GF-D8 (cell line): ENCODE measurements around the gene SERINC3.

Source experiments
- DNase-seq: peaks from one replicate; lab custom pipeline; 2025; lab: John Stamatoyannopoulos, UW

Gene SERINC3

DNA sequence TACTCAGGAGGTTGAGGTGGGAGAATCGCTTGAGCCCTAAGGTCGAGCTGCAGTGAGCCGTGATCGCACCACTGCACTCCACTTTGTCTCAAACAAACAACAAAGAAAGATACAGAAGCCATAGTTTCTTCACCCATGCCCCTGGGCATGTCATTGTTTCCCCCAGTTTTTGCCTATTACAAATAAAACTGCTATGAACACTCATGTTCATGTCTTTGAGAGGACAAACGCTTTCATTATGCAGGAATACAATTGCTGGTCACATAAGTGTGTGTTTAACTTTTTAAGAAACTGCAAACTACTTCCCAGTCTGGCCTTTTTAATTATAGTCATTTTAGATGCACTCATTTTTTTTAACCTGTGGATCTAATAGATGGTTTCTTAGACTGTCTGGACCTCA lies 58.4 kb downstream of the SERINC3 start:
- no peak for DNase-seq

DNA sequence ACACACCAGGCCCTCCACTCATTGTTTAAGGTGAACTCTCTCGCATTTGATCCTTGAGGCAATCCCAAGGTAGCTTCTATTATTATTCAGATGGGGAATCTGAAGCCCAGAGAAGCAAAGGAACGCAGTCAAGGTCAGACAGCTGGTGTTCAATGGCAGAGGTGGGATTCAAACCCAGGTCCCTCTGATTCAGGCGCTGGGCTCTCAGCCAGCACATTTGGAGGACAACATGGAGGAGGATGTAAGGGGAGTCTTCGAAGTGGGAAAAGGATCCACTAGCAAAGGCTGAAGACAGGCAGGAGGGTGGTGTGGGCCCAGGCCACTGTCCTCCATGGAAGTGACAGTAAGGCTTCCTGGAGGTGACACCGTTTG lies 60.1 kb downstream of the SERINC3 start:
- DNase-seq: no peak

DNA sequence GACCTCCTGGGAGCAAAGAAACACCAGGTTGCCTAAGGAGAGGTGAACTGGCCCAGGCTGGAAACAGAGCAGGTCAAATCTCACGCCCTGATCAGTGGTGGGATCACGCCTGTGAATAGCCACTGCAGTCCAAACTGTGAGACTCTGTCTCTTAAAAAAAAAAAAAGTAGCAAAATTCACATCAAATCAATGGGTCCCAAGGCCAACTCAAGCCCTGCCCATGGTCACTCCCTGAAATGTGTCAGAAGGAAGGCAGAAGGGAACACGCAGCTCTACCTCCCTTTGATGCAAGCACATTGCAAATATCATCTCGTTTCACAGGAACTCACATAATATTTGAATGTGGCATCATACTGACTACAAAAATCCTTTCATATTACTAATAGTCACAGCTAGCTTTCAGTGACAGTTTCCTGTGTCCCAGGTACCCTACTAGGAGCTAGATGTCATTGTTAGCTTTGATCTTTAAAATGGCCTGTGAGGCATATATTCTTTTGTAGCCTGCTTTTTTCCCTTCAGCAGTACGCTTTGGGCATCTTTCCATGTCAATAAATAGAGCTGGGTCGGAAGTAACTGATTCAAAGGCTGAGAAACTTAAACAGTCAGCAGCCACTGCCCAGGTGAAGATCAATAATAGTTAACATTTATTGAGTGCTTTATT lies 60.6 kb downstream of the SERINC3 start:
- DNase-seq: no peak

DNA sequence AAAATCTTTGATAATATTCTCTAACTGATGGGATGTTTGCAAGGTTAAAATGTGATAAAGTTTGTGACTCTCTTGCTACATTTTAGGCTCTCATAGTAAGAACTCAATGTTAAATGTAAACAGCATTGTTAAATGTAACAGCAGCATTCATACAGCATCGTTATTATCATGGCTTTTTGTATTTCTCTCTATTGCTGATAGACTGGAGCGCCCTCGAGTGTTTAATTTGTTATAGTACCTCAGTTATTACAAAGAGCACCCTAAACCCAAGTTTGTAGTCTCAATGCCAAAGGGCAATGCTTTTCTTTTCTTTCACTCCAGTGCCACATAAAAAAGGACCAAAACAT lies 61.1 kb downstream of the SERINC3 start:
- DNase-seq: no peak

DNA sequence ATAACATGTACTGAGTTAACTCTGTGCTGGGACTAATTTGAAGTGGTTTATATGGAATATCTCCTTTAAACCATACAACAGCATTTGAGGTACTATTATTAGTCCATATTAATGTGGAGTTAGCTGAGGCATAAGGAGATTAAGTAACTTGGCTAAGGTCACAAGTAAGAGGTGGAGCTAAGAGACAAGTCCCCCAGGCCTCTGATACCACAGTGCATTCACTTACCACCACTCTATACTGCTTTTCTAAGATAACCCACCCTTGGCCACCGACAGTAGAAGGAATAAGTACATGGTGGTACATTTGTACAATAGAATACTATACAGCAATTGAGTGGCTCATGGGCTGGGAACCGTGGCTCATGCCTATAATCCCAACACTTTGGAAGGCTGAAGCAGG lies 62.6 kb downstream of the SERINC3 start:
- no peak for DNase-seq

DNA sequence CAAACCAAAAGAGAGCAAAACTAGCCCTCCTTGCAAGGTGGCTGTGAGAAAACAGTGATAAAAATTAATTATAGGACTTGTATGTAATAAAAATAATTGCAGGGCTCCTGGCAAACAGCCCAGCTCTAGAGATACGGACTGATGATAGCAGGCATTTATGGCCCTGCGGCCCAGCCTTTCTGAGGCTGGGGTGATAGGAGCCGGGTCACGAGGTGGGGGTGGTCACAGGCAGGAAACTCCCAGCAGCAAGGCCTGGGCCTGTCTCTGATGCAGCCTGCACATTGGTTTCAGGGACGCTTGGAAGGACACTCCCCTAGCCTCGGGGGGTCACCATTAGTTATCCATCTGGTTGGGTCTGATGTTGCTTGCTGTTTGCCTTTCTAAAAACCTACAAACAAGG lies 64.9 kb downstream of the SERINC3 start:
- DNase-seq: no peak

DNA sequence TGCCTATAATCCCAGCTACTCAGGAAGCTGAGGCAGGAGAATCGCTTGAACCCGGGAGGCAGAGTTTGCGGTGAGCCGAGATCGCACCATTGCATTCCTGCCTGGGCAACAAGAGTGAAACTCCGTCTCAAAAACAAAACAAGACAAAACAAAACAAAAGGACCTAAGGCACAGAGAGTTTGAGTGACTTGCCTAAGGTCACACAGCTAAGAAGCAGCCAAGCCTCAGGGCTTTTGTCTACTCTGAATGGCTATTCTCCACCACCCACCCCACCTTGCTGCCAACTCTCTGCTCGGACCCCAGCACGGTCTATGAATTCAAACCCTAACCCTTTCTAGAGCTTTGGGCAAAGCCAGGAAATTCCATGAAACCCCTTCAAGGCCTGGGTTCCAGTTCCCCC lies 65.3 kb downstream of the SERINC3 start:
- DNase-seq: no peak

DNA sequence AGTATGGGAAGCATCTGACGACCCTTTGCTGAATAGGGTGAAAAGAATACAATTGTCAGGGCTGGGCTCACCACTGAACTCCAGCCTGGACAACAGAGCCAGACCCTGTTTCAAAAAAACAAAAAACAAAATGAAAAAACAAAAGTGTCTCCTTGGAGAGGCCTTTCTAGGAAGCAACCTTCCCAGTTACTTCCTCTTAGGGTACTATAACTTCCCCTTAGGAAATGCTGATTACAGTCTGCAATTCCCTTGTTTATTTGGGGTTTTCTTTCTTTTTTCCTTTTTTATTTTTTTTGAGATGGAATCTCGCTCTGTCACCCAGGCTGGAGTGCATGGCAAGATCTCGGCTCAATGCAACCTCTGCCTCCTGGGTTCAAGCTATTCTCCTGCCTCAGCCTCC lies 66.7 kb downstream of the SERINC3 start:
- no peak for DNase-seq

DNA sequence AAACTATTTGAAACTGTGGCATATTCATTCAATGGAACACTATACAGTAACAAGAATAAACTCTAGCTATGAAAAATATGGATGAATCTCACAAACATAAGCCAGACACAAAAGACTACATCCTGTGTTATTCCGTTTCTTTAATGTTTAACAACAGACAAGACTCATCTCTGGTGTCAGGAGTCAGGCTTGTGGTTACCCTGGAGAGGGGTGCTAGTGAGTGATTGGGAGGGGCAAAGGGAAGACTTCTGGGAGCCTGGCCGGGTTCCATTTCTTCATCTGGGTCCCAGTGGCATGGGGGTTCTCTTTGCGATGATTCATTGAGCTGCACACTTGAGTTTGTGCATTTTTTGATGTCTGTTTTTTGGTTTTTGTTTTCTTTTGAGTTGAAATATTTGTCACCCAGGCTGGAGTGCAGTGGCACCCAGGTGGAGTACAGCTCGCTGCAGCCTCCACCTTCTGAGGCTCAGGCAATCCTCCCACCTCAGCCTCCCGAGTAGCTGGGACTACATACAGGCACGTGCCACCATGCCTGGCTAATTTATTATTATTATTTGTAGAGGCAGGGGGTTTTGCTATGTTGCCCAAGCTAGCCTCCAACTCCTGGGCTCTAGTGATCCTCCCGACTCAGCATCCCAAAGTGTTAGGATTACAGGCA lies 67.4 kb downstream of the SERINC3 start:
- DNase-seq: no peak

DNA sequence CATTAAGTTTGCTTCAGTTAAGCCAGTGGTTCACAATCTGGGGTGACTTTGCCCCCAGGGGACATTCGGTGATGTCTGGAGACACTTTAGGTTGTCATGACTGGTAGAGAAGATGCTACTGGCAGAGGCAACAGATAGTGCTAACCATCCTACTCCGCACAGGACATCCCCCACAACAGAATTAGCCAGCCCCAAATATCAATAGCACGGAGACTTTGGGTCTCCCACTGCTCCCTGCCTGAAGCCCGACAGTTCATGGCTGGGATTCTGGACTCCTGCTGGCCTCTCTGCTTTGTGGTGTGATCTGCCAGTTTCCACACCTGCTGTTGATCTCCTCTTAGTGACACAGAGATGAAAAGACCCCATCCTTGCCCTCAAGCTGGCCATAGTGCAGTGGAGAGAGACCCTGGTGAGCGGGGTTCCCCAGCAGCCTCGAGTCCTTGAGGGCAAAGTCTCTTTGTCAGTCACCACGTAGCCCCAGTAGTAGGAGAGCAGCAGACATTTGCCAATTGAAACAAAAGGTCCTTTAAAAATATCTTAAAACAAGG lies 70.9 kb downstream of the SERINC3 start:
- DNase-seq: no peak

DNA sequence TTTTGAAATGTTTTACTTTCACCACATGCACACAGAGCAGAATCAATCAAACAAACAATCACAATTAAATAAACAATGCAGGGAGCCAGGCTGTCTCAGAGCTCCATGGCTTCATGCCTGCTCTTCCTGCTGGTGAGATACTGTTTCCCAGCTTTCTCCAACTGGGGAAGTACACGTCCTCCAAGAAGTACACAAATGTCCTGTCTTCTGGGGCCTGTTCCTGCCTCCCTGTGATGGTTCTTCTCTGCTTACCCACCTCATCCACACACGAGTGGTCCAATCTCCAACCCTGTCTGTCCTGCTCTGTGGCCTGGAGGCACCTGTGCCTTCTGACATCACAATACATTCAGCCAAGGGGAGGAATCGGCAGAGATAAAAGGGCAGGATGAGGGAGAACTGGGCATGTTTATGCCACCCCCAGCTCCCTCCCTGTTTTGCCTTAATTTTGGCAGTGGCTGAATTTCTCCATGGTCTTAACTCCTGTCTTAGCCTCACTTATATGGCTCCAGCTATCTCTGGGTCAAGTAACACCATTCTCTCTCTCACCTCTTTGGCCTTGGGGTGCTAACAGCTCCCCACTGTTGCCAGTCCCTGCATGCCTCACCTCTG lies 71.5 kb downstream of the SERINC3 start:
- DNase-seq: no peak

DNA sequence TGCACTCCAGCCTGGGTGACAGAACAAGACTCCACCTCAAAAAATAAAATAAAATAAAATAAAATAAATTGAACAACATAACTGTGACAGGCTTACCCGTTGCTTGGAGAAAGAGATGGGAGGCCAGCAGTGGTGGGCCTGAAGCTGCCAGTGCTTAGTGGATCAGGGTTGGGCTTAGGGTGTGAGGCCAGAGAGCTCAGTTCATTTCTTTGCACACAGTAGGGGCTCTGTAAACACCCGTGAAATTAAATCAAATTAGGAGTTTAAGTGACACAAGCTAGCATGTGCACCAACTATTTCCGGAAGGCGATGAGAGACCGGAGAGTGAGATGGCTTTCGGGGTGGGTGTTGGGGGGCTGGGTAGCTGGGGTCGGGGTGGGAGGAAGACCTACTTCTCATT lies 72.0 kb downstream of the SERINC3 start:
- DNase-seq: no peak

DNA sequence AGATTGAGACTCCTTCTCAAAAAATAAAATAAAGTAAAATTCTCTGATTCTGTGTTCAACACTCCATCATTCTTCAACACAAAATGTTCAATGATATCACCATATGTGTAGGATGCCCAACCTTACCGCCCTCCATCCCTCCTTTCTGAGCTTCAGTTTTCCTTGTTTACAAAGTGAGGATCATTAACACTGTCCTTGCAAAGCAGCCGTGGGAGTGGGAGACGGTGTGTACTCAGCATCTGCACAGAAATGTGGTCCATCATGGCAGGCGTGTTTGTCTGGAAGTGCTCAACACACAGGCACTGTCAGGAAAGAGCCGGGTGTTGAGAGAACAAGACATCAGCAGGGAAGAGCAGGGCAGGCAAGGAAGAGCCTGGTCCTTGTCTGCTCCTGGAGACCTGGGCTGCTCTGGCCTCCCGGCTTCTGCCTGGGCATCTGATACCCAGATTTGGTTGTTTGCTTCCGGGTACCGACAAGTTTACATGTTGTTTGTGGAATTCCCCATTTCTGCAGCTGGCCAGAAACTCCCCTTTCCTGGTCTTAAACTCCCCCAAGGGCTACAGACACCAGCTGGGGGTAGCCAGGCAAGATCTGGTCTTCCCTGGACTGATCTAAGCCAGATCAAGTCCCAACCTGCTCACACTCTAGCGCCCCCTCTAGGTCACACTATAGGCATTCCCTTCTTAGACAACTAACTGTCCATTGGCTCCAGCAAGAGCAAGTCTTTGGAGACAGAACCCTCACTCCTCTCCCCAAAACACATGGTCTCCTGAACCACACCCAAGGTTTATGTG lies 72.9 kb downstream of the SERINC3 start:
- no peak for DNase-seq

DNA sequence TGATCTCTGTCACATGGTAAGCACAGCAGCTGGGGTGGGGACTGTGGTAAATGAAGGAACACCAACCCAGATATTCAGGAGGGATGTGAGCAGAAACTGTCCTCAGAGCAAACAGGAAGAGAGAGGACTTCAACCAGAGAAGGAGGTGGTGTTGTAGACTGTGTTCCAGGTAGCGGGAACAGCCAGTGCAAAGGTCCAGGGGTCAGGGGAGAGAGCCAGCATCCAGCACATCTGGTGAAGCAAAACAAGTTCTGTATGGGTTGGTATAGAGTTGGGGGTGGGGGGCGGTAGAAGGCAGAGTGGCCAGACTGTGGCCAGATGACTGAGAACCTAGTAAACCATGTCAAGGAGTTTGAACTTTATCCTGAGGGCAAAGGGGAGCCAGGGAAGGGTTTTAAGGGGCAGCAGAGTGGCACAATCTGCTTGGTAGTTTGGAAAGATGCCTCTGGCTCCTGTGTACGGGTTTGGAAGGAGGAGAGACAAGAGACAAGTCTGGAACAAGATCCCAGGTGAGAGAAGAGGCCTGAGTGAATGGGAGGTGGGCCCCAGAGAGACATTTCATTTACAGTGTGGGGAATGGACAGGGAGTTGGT lies 73.9 kb downstream of the SERINC3 start:
- no peak for DNase-seq
